BLaER1 (cell line): ENCODE measurements around the gene ITSN1.

ENCODE experiments used
- H3K27ac ChIP-seq: shearing (Covaris generic); formaldehyde crosslinking; 2 replicates; pipeline ENCODE4 v1.8.1; 2022
- H3K27me3 ChIP-seq: shearing (Covaris generic); formaldehyde crosslinking; 2 replicates; pipeline ENCODE4 v1.8.1; 2022
- H3K36me3 ChIP-seq: shearing (Covaris generic); formaldehyde crosslinking; 2 replicates; pipeline ENCODE4 v1.8.1; 2022
- H3K4me1 ChIP-seq: shearing (Covaris generic); formaldehyde crosslinking; 2 replicates; pipeline ENCODE4 v1.8.1; 2022
- H3K4me2 ChIP-seq: shearing (Covaris generic); formaldehyde crosslinking; 2 replicates; pipeline ENCODE4 v1.8.1; 2022
- H3K4me3 ChIP-seq: shearing (Covaris generic); formaldehyde crosslinking; 2 replicates; pipeline ENCODE4 v1.8.1; 2022
- H3K9ac ChIP-seq: shearing (Covaris generic); formaldehyde crosslinking; 2 replicates; pipeline ENCODE4 v1.8.1; 2022
- H3K9me3 ChIP-seq: shearing (Covaris generic); formaldehyde crosslinking; 2 replicates; pipeline ENCODE4 v1.8.1; 2022
- H4K20me1 ChIP-seq: shearing (Covaris generic); formaldehyde crosslinking; 2 replicates; pipeline ENCODE4 v1.8.1; 2022
- Cebpa-rat ChIP-seq: shearing (Covaris generic); IDR thresholded peaks from 2 replicates; pipeline ENCODE4 v1.8.1; 2022

The ITSN1 gene

GRCh38 chr21:33650929-33651509 is 8.7 kb downstream of the ITSN1 start:
- Histone ChIP-seq H3K27me3 (peaks cover under 1% of the 10 kb centered on the region; the same call in 1 of the 2 replicates), H3K9me3 (no peaks in the 10 kb centered on the region), H4K20me1 (peaks cover 36% of the 10 kb centered on the region), H3K4me3 (no peak overlapping the region), H3K36me3 (no peaks in the 10 kb centered on the region), H3K9ac (no peak overlapping the region), H3K4me2 (no peak overlapping the region), H3K4me1 (no peaks in the 10 kb centered on the region), H3K27ac (no peak overlapping the region)
- no peak for TF ChIP-seq Cebpa-rat

- TF ChIP-seq Cebpa-rat = no peak
- Histone ChIP-seq H3K27ac (no peak overlapping the region), H3K4me2 (no peak overlapping the region), H3K27me3 (no peaks in the 10 kb centered on the region), H4K20me1 (peaks cover 28% of the 10 kb centered on the region), H3K36me3 (no peaks in the 10 kb centered on the region), H3K9me3 (no peaks in the 10 kb centered on the region), H3K4me1 (no peaks in the 10 kb centered on the region), H3K4me3 (no peak overlapping the region), H3K9ac (no peak overlapping the region)
Measured at GRCh38 chr21:33651965-33652680, 9.8 kb downstream of the ITSN1 start.

- Histone ChIP-seq H3K4me1 (no peaks in the 10 kb centered on the region), H3K9ac (no peak overlapping the region), H3K27ac (no peak overlapping the region), H3K4me3 (no peak overlapping the region), H3K9me3 (no peaks in the 10 kb centered on the region), H3K4me2 (no peak overlapping the region), H3K27me3 (no peaks in the 10 kb centered on the region), H4K20me1 (peaks cover 16% of the 10 kb centered on the region), H3K36me3 (no peaks in the 10 kb centered on the region)
- TF ChIP-seq Cebpa-rat = no peak
Measured at GRCh38 chr21:33654412-33654811, 12.1 kb downstream of the ITSN1 start.

GRCh38 chr21:33655588-33656221 is 13.4 kb downstream of the ITSN1 start:
- no peak overlapping the region for H3K4me3 ChIP-seq
- peaks cover 7% of the 10 kb centered on the region for H4K20me1 ChIP-seq
- H3K9me3 ChIP-seq = peaks cover 5% of the 10 kb centered on the region; the same call in 1 of the 2 replicates
- H3K4me1 ChIP-seq = no peaks in the 10 kb centered on the region
- no peaks in the 10 kb centered on the region for H3K36me3 ChIP-seq
- no peak for TF ChIP-seq Cebpa-rat
- H3K9ac ChIP-seq = no peak overlapping the region
- no peak overlapping the region for H3K27ac ChIP-seq
- no peak overlapping the region for H3K4me2 ChIP-seq
- no peaks in the 10 kb centered on the region for H3K27me3 ChIP-seq

- Histone ChIP-seq H3K4me1 (no peaks in the 10 kb centered on the region), H4K20me1 (no peaks in the 10 kb centered on the region), H3K9ac (no peak overlapping the region), H3K27ac (no peak overlapping the region), H3K27me3 (no peaks in the 10 kb centered on the region), H3K4me3 (no peak overlapping the region), H3K36me3 (no peaks in the 10 kb centered on the region), H3K9me3 (peaks cover 17% of the 10 kb centered on the region), H3K4me2 (no peak overlapping the region)
- no peak for TF ChIP-seq Cebpa-rat
Measured at GRCh38 chr21:33657124-33657820, 15.0 kb downstream of the ITSN1 start.

GRCh38 chr21:33658919-33659567 is 16.7 kb downstream of the ITSN1 start:
- Histone ChIP-seq H3K36me3 (no peaks in the 10 kb centered on the region), H3K27ac (no peak overlapping the region), H3K9ac (no peak overlapping the region), H3K4me1 (no peaks in the 10 kb centered on the region), H3K27me3 (no peaks in the 10 kb centered on the region), H3K9me3 (peaks cover 17% of the 10 kb centered on the region), H4K20me1 (no peaks in the 10 kb centered on the region), H3K4me3 (no peak overlapping the region), H3K4me2 (no peak overlapping the region)
- TF ChIP-seq Cebpa-rat = no peak

- no peak for TF ChIP-seq Cebpa-rat
- H3K4me1 ChIP-seq = no peaks in the 10 kb centered on the region
- no peaks in the 10 kb centered on the region for H4K20me1 ChIP-seq
Measured at GRCh38 chr21:33659568-33659949, 17.3 kb downstream of the ITSN1 start.

GRCh38 chr21:33660406-33660805 is 18.1 kb downstream of the ITSN1 start:
- H3K9me3 ChIP-seq = peaks cover 17% of the 10 kb centered on the region
- H3K4me2 ChIP-seq = no peak overlapping the region
- H3K4me1 ChIP-seq = no peaks in the 10 kb centered on the region
- H3K27me3 ChIP-seq = no peaks in the 10 kb centered on the region
- no peaks in the 10 kb centered on the region for H4K20me1 ChIP-seq
- H3K4me3 ChIP-seq = no peak overlapping the region
- TF ChIP-seq Cebpa-rat = no peak
- H3K27ac ChIP-seq = no peak overlapping the region
- no peaks in the 10 kb centered on the region for H3K36me3 ChIP-seq
- no peak overlapping the region for H3K9ac ChIP-seq

More at GRCh38 chr21:33659568-33659949, 17.3 kb downstream of the ITSN1 start:
- H3K9me3 ChIP-seq = peaks cover 17% of the 10 kb centered on the region
- H3K27ac ChIP-seq = no peak overlapping the region
- H3K4me3 ChIP-seq = no peak overlapping the region
- H3K9ac ChIP-seq = no peak overlapping the region
- no peaks in the 10 kb centered on the region for H3K36me3 ChIP-seq
- H3K27me3 ChIP-seq = no peaks in the 10 kb centered on the region
- H3K4me2 ChIP-seq = no peak overlapping the region

GRCh38 chr21:33661146-33661545 is 18.8 kb downstream of the ITSN1 start:
- Histone ChIP-seq H3K36me3 (no peaks in the 10 kb centered on the region), H3K4me1 (no peaks in the 10 kb centered on the region), H3K4me3 (no peak overlapping the region), H3K27ac (no peak overlapping the region), H3K4me2 (no peak overlapping the region), H3K27me3 (no peaks in the 10 kb centered on the region), H4K20me1 (no peaks in the 10 kb centered on the region), H3K9ac (no peak overlapping the region), H3K9me3 (peaks cover 17% of the 10 kb centered on the region)
- TF ChIP-seq Cebpa-rat = no peak
